DMS53 (cell line): Measurements from ENCODE around the gene DVL1.
A peak's percentile ranks its signal among the peaks of the same experiment; 100 is the strongest.

ENCODE experiments used
- DNase-seq: peaks from one replicate; lab custom pipeline; 2025; lab: John Stamatoyannopoulos, UW

Gene DVL1

DNA sequence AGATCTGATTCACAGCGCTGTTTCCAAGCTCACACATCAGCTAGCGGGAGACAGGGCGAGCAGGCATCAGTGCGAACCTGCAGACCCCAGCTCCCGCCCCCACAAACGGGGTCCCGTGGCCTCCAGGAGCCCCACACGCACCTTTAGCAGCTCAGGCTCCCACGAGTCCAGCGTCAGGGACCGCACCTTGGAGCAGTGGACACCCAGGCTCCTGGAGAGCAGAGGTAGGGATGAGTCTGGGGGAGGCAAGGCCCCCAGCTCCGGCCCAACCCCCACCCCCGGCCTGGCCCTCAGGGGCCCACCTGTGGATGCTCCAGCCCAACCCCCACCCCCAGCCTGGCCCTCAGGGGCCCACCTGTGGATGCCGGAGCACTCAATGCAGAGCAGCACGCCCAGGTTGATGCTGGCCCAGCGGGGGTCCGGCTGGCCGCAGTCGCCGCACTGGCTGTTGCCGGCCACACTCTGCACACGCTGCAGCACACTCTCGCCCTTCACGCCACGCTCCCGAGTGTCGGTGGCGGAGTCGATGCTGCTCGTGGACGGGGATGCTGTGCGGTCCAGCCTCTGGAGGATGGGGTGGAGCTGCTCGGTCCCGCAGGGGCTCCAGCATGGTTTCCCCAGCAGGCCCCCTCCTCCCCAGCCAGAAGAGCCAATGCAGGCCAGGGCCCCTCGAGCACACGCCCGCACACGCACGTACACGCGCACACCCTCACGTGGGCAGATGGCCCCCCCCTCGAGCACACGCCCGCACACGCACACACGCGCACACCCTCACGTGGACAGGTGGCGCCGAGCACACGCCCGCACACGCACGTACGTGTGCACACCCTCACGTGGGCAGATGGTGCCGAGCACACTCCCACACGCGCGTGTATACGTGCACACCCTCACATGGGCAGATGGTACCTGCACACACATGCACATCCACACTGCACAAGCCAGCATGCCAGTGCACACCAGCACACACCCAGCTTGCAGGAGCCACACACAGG, 52.9 kb downstream of the DVL1 start:
- DNase-seq: no peak

DNA sequence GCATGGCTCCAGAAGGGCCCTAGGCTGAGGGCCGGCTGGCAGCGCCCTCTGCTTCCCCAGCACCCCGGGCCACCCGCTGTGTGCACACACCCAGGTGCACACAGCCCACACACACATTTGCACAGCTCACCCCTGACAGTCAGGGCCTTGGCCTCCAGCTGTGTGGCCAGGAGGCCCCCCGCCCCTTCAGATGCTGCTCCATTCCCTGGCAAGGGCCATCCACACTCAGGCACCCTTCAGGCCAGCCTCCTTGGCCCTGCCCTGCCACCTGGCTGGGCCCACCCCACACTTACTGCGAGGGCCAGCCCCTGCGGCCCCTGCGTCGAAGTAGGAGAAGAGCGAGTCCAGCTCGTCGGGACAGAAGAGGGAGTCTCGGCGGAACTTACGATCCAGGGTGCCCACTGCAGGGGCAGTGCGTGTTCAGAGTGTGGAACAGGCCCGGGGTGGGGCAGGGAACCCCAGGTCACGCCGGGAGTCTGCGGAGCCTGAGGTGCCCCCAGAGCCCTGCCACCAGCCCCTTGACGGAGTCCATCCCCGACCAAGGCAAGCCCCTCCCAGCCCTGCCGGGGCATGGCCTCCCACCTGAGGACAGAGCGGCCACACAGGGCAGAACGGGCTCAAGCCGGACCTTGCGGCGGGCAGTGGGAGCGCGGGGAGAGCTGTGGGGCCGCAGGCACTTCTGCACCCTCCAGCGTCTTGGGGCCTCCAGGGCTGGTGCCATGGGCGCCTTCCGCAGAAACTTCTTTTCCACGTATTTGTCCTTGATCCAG, 53.9 kb downstream of the DVL1 start:
- peak; percentile 38 for DNase-seq

DNA sequence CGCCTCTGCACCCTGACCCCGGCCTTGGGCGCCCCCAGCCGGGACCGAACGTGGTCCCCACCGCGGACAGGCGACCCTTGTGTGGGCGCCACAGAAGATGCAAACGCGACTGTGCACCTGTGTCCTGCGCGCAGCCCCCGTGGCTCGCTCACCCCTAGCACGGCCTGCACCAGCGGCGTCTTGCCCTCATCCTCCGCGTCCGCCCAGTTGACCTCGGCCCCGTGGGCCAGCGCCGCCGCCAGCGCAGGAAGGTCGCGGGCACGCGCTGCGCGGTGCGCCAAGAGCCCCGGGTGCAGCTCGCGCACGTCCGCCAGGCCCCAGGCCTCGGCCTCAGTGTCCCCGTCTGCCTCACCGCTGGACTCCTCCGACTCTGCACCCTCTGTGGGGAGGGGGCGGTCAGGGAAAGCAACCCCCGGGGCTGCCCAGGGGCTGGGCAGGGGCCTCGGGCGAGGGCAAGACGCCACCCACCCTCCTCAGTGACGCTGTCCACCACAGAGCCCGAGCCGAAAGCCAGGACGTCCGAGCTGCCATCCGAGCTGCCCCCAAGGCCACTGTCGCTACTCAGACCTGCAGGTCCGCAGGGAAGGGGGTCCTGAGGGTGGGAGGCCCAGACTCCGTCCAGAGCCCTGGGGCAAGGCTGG, 54.8 kb downstream of the DVL1 start:
- no peak for DNase-seq

DNA sequence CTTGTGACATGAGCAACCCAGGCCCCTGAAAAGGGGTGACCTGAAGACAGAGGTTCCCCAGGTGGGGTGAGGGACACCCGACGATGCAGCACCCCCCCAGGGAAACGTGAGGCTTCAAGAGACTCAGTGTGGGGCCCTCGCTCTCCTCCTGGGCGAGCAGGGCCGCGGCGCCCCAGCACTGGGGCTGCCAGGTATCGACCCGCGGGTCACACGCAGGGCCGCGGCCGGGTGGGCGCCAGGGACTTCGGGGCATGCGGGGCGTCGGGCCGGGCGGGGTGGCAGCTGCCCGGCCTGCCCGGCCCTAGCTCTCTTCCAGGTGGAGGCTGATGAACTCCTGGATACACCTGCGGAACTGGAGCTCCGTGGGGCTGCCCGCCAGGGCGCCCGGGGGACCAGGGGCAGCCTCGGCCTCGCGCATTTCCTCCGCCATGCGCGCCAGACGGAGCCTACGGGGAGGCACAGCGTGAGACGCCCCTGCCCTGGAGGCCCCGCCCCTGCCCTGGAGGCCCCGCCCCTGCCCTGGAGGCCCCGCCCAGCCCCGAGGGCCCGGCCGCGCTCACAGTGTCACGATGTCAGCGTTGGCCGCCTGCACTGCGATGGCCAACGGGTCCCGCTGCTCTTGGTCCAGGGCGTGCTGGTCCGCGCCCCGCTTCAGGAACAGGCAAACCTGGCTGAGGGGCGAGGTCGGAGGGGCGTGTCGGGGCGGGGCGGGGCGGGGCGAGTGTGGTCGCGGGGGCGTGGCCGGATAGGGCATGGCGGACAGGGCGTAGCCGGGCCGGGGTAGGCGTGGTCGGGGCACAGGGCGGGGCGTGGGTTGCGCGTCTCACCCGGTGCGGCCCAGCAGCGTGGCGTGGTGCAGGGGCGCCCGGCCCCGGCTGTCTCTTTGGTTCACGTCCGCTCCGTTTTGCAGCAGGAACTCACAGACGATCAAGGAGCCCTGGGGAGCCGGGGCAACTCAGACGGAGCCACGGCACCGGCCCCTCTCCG, 55.7 kb downstream of the DVL1 start:
- DNase-seq: peak; percentile 57

DNA sequence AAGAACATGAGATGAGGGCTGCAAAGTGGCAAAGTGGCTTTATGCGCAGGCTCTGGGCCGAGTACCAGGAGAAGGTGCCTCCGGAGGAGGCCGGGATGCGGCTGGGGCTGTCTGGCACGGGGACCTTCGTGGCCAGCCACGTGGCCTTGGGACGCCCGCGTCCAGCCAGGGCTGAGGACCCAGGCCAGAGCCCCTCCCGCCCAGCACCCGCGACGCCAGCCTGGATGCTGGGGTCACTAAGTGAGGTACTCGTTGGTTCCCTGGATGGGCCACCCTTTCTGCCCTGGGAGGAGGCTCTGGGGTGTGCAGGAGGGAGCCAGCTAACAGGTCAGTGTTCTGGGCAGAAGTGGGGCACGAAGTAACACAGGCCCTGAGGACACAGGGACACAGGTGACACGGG, 56.4 kb downstream of the DVL1 start:
- DNase-seq: no peak

DNA sequence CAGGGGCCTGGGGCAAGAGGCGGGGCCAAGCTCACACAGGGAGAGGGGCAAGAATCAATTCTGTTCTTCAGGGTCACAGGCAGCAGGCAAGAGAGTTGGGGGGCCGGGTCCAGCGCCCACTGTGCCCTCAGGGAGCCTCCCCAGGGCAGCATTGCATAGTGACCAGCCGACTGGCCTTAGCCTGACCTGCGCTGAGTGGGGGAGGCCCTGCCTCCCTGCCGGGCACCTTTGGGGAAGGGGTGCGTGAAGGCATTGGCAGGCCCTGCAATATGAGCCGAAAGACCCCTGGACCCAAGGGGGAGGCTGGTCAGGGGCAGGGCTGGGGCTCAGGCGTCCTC, 56.8 kb downstream of the DVL1 start:
- DNase-seq: no peak

DNA sequence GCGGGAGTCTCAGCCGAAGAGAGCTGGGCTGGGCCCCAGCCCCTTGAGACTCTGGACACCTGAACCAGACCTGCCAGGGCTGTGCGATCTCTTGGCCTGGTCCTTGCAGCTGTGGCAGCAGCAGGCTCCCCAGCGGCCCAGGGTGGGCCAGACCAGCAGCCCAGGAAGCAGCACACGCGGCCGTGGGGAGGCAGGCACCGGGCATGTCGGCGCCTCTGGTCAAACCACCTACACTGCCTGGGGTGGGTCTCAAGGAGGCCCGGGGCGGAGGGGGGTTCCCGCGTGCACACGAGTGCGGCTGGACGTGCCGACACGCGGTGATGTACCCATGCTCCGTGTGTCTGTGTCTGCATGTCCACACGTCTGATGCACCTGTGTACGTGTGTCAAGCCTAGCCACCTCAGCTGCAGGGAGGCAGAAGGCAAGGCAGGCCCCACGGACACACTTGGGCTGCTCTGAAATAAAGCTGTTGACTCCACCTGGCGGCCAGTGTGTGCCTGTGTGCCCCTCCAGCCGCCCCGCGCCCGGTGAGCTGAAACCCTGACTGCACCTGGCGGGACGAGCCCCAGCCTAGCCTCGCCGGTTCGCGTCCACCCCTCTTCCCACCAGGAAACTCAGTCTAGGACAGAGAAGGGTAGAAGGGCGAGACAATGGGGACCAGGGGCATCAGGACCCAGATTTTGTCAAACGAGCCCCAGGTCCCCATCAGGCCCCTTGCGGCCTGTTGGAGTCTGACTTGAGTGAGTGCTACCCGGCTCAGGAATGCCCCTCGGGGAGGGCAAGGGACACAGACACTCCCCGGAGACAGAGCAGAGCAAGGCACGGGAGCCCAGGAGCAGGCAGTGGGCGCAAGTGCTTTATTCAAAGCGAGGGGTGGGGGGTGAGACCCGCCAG, 57.4 kb downstream of the DVL1 start:
- DNase-seq: peak; percentile 97

DNA sequence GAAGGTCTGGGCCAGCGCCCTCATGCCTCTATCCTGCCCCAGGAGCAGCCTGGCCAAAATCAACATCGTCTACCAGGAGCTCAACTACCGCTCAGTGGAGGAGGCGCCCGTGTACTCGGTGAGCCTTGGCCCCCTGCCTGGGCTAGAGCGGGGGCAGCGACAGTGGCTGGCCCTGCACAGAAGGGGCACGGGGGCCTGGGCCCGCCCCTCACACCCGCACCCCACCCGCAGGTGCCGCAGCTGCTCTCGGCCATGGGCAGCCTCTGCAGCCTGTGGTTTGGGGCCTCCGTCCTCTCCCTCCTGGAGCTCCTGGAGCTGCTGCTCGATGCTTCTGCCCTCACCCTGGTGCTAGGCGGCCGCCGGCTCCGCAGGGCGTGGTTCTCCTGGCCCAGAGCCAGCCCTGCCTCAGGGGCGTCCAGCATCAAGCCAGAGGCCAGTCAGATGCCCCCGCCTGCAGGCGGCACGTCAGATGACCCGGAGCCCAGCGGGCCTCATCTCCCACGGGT, 58.1 kb downstream of the DVL1 start:
- peak; percentile 68 for DNase-seq

DNA sequence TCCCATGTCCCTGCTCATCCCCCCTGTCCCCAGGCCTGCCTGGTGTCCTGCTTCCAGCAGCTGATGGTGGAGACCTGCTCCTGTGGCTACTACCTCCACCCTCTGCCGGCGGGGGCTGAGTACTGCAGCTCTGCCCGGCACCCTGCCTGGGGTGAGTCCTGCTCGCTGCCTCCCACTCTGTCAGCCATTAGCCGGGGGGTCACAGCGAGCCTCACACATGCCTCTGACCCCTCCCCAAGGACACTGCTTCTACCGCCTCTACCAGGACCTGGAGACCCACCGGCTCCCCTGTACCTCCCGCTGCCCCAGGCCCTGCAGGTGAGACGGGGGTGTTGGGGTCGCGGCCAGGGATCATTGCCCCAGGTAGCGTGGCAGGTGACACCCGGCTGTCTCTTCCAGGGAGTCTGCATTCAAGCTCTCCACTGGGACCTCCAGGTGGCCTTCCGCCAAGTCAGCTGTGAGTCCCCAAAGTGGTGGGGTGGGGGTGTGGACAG, 58.9 kb downstream of the DVL1 start:
- peak; percentile 88 for DNase-seq

DNA sequence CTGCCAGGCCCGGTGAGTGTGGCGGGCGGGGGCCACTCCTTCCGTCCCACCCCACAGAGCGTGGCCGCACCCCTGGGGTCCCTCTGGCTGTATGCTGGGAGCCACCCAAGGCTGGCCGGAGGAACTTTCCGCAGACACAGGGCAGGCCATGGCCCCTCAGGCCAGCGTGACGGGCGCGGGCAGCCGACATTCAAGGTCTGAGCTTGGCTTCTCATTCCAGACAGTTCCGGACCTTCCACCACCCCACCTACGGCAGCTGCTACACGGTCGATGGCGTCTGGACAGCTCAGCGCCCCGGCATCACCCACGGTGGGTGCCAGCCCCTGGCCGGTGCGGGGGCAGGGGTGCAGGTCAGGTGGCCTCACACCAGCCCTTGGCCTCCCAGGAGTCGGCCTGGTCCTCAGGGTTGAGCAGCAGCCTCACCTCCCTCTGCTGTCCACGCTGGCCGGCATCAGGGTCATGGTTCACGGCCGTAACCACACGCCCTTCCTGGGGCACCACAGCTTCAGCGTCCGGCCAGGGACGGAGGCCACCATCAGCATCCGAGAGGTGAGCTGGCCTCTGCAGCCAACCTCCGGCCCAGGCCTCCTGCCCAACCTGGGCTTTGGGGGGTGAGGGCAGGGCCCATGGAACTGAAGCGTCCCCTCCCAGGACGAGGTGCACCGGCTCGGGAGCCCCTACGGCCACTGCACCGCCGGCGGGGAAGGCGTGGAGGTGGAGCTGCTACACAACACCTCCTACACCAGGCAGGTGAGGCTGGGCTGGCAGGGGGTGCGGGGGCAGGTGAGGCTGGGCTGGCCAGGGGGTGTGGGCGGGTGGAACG, 61.7 kb downstream of the DVL1 start:
- DNase-seq: peak; percentile 68

DNA sequence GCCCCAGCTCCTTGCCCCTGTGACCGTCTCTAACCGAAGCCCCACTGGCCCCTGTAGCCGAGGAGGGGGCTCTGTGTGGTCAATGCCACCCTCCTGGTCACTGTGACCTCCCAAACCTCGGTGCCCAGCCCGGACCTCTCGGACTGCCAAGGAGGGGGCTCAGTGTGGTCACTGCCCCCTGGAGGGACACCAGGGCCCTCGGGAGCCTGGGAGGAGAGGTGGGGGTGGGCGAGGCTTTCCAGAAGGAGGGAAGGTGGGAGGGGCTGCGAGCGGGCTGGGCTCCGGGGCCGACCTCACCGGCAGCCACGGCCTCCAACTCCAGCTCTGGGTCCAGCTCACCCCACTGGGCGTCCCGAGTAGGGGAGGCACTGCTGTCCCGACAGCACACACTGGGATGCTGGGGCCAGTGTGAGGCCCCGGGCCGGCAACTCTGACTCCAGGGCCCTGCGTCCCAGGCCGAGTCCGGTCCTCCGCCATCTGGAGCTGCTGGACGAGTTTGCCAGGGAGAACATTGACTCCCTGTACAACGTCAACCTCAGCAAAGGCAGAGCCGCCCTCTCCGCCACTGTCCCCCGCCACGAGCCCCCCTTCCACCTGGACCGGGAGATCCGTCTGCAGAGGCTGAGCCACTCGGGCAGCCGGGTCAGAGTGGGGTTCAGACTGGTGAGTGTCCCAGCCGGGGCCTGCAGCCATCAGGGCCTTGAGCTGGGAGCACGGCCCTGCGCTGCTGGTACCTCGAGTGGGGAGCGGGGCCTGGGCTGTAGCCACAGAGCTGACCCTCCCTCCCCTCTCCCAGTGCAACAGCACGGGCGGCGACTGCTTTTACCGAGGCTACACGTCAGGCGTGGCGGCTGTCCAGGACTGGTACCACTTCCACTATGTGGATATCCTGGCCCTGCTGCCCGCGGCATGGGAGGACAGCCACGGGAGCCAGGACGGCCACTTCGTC, 62.6 kb downstream of the DVL1 start:
- DNase-seq: peak; percentile 53

DNA sequence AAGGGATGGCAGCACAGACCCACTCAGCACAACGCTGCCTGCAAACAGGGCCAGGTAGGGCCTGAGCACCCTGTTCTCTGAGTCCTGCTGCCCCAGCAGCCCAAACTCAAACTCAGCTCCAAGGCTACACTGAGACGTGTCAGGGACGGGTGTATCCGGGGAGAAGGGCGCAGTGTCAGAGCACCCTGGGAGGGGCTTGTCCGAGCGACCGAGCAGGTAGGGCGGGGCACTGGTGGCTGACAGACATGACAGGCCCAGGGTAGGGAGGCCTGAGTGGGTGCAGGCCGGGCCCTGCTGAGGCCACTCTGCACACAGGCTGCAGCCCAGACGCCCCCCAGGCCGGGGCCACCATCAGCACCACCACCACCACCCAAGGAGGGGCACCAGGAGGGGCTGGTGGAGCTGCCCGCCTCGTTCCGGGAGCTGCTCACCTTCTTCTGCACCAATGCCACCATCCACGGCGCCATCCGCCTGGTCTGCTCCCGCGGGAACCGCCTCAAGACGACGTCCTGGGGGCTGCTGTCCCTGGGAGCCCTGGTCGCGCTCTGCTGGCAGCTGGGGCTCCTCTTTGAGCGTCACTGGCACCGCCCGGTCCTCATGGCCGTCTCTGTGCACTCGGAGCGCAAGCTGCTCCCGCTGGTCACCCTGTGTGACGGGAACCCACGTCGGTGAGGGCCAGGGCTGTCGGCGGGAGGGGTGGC, 63.5 kb downstream of the DVL1 start:
- DNase-seq: peak; percentile 48
